Bronchial epithelial cell (primary cell): Measurements from ENCODE around the gene ASS1. TPM values are rescaled to one million over a fixed set of nuclear protein-coding genes. Genes with fewer than 3 reads are reported as not detected.

Experiments
- DNase-seq: peaks from one replicate; pipeline ENCODE4 v3.0.0-alpha.2; 2010; ENCODE audit warnings: low read depth
- FAIRE-seq: peaks from 2 replicates; lab custom pipeline; 2011; peaks lifted over from hg19 to GRCh38; lab: Jason Lieb, UNC
- H3K27me3 ChIP-seq: 2 replicates; pipeline ENCODE4 v1.5.1; 2011; ENCODE audit warnings: low read length; ENCODE audit not compliant: control insufficient read depth, insufficient read depth
- H3K36me3 ChIP-seq: 2 replicates; pipeline ENCODE4 v1.5.1; 2011; ENCODE audit warnings: low read length; ENCODE audit not compliant: control insufficient read depth, insufficient read depth
- H3K4me3 ChIP-seq: 2 replicates; pipeline ENCODE4 v1.5.1; 2011; ENCODE audit warnings: mild to moderate bottlenecking, low read depth, low read length, control low read depth
- total RNA-seq: library from RNA; depleted of rRNA; stranded (reverse); fragments of >200 nt; gene quantifications from 2 replicates; pipeline ENCODE4 v1.2.1, GENCODE V29; 2014
- TF ChIP-seq, protein P1 (sequence below): IDR thresholded peaks from 2 replicates; pipeline ENCODE4 v1.5.1; 2011; ENCODE audit warnings: mild to moderate bottlenecking, moderate library complexity, low read length, control low read depth, inconsistent platforms; ENCODE audit not compliant: insufficient read depth, severe bottlenecking

Gene ASS1
- total RNA-seq, 1 donor from 2014 or later: 415 TPM

DNA sequence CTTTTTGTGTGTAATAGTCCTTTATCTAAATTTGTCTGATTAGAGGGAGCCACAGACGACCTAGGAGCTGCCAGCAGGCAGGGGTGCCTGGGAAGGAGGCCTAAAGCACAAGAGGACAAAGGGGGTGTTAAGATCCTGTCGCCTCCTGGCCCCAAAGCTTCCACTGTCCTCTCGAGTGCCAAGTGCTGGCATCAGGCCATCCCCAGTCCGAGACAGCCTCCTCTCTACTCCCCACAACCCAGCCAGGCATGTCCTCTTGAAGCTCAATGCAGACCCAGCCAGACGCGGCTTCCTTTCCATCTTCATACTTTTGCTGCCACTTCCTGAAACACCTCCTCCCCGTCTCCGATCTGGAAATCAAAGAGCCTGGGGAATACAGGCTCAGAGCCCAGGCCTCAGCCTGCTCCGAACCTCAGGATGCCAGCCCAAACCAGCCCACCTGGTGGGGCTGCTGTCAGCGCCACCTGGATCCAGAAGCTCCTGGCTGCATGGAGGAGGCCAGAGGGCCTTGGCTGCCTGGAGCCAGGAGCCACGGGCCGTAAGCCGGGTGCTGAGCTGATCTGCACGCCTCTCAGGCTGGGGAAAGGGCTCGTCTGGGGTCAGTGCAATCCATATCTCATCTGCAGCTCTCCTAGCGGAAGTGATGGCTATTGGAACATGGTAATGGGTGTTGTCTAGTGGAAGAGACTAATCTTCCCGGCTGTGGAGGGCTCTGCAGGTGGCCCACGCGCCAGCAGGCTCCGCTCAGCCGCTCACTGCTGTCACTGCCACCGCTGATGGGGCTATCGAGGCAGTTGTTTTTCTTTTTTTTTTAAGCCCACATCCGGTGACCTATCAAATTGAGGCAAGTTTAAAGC, 74.4 kb downstream of the ASS1 start:
- Histone ChIP-seq H3K4me3 (no peak overlapping the region), H3K36me3 (no peaks in the 10 kb centered on the region), H3K27me3 (peaks cover under 1% of the 10 kb centered on the region)
- DNase-seq (no peak), FAIRE-seq (no peak)
- TF ChIP-seq, protein P1, sequence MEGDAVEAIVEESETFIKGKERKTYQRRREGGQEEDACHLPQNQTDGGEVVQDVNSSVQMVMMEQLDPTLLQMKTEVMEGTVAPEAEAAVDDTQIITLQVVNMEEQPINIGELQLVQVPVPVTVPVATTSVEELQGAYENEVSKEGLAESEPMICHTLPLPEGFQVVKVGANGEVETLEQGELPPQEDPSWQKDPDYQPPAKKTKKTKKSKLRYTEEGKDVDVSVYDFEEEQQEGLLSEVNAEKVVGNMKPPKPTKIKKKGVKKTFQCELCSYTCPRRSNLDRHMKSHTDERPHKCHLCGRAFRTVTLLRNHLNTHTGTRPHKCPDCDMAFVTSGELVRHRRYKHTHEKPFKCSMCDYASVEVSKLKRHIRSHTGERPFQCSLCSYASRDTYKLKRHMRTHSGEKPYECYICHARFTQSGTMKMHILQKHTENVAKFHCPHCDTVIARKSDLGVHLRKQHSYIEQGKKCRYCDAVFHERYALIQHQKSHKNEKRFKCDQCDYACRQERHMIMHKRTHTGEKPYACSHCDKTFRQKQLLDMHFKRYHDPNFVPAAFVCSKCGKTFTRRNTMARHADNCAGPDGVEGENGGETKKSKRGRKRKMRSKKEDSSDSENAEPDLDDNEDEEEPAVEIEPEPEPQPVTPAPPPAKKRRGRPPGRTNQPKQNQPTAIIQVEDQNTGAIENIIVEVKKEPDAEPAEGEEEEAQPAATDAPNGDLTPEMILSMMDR: no peak

DNA sequence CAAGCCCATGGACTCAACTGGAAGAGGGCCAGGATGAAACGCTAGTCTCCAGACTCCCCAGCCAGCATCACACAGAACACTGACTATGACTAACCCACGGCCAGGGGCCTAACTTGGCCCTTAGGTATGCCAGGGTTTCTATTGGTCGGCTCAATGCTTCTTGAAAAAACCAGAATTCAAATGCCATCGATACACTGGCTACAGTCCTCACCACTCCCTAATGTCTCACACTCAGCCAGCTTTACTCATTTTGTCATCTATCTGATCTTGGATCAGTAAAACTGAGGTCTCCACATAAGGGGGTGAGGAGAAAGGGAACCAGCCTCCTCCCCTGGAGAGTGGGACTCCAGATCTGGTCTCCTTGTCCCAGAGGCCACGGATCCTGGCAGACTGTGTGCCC, 75.2 kb downstream of the ASS1 start:
- FAIRE-seq (no peak), DNase-seq (no peak)
- TF ChIP-seq, protein P1: no peak
- peaks cover 5% of the 10 kb centered on the region for H3K27me3 ChIP-seq
- H3K4me3 ChIP-seq: no peak overlapping the region
- no peaks in the 10 kb centered on the region for H3K36me3 ChIP-seq

DNA sequence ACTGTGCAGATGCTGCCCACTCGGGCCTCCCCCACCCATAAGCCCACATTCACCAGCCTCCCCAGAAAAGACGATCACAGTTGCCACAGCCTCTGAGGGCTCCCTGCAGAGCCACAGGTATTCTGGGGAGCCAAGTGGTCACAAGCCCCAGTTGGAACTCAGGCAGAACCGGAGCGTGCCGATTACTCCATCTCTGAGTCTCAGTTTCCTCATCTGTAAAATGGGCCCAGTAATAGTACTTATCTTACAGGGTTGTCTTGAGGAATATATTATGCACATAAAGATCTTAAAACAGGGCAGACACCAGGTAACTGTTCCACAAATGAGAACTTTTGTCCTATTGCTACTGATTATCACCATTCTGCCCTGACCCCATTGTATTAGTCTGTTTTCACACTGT, 77.0 kb downstream of the ASS1 start:
- FAIRE-seq (no peak), DNase-seq (no peak)
- TF ChIP-seq, protein P1: no peak
- Histone ChIP-seq H3K4me3 (no peak overlapping the region), H3K27me3 (peaks cover 5% of the 10 kb centered on the region), H3K36me3 (no peaks in the 10 kb centered on the region)

DNA sequence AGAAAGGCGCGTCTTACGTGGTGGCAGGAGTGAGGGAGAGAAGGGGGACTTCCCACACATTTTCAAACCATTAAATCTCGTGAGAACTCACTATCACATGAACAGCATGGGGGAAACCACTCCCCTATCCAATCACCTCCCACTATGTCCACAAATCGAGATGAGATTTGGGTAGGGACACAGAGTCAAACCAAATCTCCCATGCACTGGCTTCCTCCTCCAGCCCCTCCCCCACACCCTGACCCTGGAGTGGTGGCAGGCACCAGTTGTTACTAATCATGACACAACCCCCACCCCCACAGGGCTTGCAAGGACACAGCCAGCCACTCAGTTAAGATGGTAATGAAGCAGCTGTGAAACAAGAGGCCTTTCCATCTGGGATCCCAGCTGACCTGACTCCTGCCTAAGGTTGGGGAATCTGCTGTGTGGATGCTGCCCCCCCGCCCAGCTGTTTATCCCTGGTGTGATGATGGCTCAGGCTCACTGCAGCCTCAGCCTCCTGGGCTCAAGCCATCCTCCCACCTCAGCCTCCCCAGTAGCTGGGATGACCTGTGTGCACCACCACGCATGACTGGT, 77.6 kb downstream of the ASS1 start:
- peaks cover 5% of the 10 kb centered on the region for H3K27me3 ChIP-seq
- TF ChIP-seq, protein P1: no peak
- DNase-seq (peak; percentile 18), FAIRE-seq (no peak)
- H3K36me3 ChIP-seq: no peaks in the 10 kb centered on the region
- no peak overlapping the region for H3K4me3 ChIP-seq

DNA sequence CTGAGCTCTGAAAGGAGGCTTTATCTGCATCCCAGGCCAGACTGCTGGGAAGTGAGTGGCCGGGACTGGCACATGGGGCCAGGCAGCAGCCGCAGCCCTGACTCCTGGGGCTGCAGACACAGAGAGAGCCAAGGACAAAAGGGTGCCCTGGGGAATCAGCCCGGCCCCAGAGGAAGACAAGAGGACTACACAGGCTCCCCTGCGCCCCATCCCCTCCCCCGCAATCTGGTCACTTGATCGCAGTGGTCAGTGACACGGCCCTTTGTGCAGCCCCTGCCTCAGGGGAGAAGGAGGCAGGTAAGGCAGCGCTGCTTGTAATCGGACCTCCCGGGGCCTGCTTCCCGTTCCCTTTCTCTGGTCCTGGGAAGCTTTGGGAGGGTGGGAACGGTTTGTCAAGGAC, 79.2 kb downstream of the ASS1 start:
- FAIRE-seq: no peak
- no peak for DNase-seq
- H3K36me3 ChIP-seq: no peaks in the 10 kb centered on the region
- TF ChIP-seq, protein P1: no peak
- H3K27me3 ChIP-seq: peaks cover 5% of the 10 kb centered on the region
- H3K4me3 ChIP-seq: no peak overlapping the region
